Purkinje cell (primary cell): ENCODE data around the gene IFNA1. TPM values are rescaled to one million over a fixed set of nuclear protein-coding genes. Genes with fewer than 3 reads are reported as not detected.

Experiments
- polyA plus RNA-seq: library from polyadenylated mRNA; unstranded; fragments of >200 nt; fragmentation: Nextera tagmentation; gene quantifications from 2 replicates; pipeline ENCODE4 v1.2.1, GENCODE V29; 2014

IFNA1 gene
- not detected in 2 replicates for polyA plus RNA-seq

DNA sequence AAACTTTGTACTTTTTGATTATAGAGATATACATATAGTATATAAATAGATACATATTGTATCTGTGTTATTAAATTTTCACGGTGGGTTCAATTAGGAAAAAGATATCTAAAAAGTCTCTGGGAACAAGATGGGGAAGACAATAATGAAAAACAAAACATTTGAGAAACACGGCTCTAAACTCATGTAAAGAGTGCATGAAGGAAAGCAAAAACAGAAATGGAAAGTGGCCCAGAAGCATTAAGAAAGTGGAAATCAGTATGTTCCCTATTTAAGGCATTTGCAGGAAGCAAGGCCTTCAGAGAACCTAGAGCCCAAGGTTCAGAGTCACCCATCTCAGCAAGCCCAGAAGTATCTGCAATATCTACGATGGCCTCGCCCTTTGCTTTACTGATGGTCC is at the start of gene IFNA1:
TSS of gene IFNA1 (plus strand) at position 301 of the 400 bp plus-strand sequence. CDS start at position 370, 69 bp downstream.

DNA sequence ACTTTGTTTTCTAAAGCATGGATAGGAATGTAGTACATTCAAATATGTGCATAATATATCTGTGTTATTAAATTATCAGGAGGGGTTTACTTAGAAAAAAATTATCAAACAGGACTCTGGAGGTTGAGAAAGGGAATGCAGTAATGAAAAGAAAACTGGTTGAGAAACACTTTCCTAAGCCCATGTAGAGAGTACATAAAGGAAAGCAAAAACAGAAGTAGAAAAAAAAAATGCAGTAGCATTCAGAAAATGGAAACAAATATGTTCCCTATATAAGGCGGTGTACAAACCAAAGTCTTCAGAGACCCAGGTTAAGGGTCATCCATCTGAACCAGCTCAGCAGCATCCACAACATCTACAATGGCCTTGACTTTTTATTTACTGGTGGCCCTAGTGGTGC is 31.4 kb upstream of the IFNA1 start, which contains the start of gene IFNA8:
TSS of gene IFNA8 (plus strand) at position 301 of the 400 bp plus-strand sequence. CDS start at position 361, 60 bp downstream.

DNA sequence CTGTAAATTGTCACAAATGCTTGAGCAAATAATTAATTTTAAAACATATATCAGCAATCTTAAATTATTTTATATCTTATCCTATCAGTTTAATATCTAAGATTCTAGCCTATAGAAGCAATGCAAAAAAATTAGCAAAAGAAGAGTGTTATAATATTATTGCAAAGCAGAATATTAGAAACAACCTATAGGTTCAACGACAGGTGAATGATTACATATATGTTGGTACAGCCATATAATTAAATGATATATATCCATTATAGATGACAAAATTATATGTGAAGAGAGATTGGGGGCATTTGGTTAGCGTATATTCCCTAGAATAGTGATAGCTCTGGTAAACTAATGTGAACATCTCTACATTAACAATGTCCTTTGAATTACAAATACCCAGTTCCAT is 42.0 kb downstream of the IFNA1 start, which contains the start of gene IFNE:
TSS of gene IFNE (minus strand) at position 101 of the 400 bp plus-strand sequence. CDS start 619 bp downstream, outside the sequence.

Other genes starting within 250 kb of the IFNA1 start
- not detected in 2 replicates for gene IFNA7, start 238.2 kb upstream of the IFNA1 start, polyA plus RNA-seq
- not detected in 2 replicates for gene IFNA10, start 233.3 kb upstream of the IFNA1 start, polyA plus RNA-seq
- gene IFNA16, start 223.1 kb upstream of the IFNA1 start, polyA plus RNA-seq, result not detected in 2 replicates
- gene IFNA17, start 212.2 kb upstream of the IFNA1 start, polyA plus RNA-seq, result not detected in 2 replicates
- gene IFNA14, start 200.4 kb upstream of the IFNA1 start, polyA plus RNA-seq, result not detected in 2 replicates
- not detected in 2 replicates for gene IFNA5, start 135.1 kb upstream of the IFNA1 start, polyA plus RNA-seq
- 14.5 and 18.2 TPM in 2 replicates for gene KLHL9, start 105.0 kb upstream of the IFNA1 start, polyA plus RNA-seq
- not detected in 2 replicates for gene IFNA6, start 89.6 kb upstream of the IFNA1 start, polyA plus RNA-seq
- gene IFNA13, start 72.4 kb upstream of the IFNA1 start, polyA plus RNA-seq, result not detected in 2 replicates
- gene IFNA2, start 55.0 kb upstream of the IFNA1 start, polyA plus RNA-seq, result 0.22 TPM in 1 of 2 replicates, not detected in the other
- not detected in 2 replicates for gene IFNA8, start 31.3 kb upstream of the IFNA1 start, polyA plus RNA-seq
- gene IFNE, start 41.9 kb downstream of the IFNA1 start, polyA plus RNA-seq, result not detected in 2 replicates